Colonic mucosa (tissue), 4 donors: ENCODE measurements around the gene IL7R. TPM values are rescaled to one million over a fixed set of nuclear protein-coding genes. Genes with fewer than 3 reads are reported as not detected.

Experiments
- DNase-seq: peaks from one replicate; pipeline ENCODE4 v3.0.0-alpha.2; 2020
- H3K27ac ChIP-seq: fragments of 200-600 bp; one replicate; pipeline ENCODE4 v1.8.0; 2021
- H3K27me3 ChIP-seq: fragments of 200-600 bp; one replicate; pipeline ENCODE4 v1.8.0; 2021
- H3K36me3 ChIP-seq: fragments of 200-600 bp; one replicate; pipeline ENCODE4 v1.8.0; 2021
- H3K4me1 ChIP-seq: fragments of 200-600 bp; one replicate; pipeline ENCODE4 v1.8.0; 2021; ENCODE audit warnings: mild to moderate bottlenecking
- H3K4me3 ChIP-seq: fragments of 200-600 bp; one replicate; pipeline ENCODE4 v1.8.0; 2021
- H3K9ac ChIP-seq, 2 donors: one replicate each; pipeline ENCODE4 v1.7.0; 2013; ENCODE audit warnings: control low read depth in 2 of 2, low read depth in 2 of 2, low read length in 2 of 2
- H3K9me3 ChIP-seq: fragments of 200-600 bp; one replicate; pipeline ENCODE4 v1.8.0; 2021
- intact Hi-C: fragments of 100-400 bp; cut with DNase I; formaldehyde crosslinking; loops from one replicate; pipeline ENCODE4 v1.14.1; 2022
- total RNA-seq, 2 donors: library from RNA; stranded (reverse); fragmentation: NEBNext Ultra II Directional in 1 of 2; extraction: Animal tissue kit (Norgen Biotek cat#: 25700) in 1 of 2; gene quantifications; one replicate each; pipeline ENCODE4 v1.2.1, GENCODE V29; 2021
- TF ChIP-seq, protein P1 (sequence below): fragments of 200-600 bp; IDR thresholded peaks from one replicate; pipeline ENCODE4 v1.8.0; 2022; ENCODE audit warnings: antibody characterized with exemption, mild to moderate bottlenecking
- donor health status: healthy.
- donor health status: DM: no; HTN: no; CAD: no.
- donor health status: DM: no; HTN: no; CAD: no.

IL7R gene
- total RNA-seq, 2 donors from 2014 or later = 4.6 to 6.1 TPM

GRCh38 chr5:35830587-35830986 lies 26.1 kb upstream of the IL7R start:
- H3K4me1 ChIP-seq = no peaks in the 10 kb centered on the region
- H3K27ac ChIP-seq = no peak overlapping the region
- no peak overlapping the region for H3K4me3 ChIP-seq
- H3K27me3 ChIP-seq = no peaks in the 10 kb centered on the region
- TF ChIP-seq, protein P1, sequence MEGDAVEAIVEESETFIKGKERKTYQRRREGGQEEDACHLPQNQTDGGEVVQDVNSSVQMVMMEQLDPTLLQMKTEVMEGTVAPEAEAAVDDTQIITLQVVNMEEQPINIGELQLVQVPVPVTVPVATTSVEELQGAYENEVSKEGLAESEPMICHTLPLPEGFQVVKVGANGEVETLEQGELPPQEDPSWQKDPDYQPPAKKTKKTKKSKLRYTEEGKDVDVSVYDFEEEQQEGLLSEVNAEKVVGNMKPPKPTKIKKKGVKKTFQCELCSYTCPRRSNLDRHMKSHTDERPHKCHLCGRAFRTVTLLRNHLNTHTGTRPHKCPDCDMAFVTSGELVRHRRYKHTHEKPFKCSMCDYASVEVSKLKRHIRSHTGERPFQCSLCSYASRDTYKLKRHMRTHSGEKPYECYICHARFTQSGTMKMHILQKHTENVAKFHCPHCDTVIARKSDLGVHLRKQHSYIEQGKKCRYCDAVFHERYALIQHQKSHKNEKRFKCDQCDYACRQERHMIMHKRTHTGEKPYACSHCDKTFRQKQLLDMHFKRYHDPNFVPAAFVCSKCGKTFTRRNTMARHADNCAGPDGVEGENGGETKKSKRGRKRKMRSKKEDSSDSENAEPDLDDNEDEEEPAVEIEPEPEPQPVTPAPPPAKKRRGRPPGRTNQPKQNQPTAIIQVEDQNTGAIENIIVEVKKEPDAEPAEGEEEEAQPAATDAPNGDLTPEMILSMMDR = no peak
- intact Hi-C loops = no loop called here
- no peak overlapping the region for H3K9ac ChIP-seq
- H3K36me3 ChIP-seq = no peaks in the 10 kb centered on the region
- DNase-seq = no peak
- no peaks in the 10 kb centered on the region for H3K9me3 ChIP-seq

GRCh38 chr5:35832762-35833161 lies 23.9 kb upstream of the IL7R start:
- no peaks in the 10 kb centered on the region for H3K4me1 ChIP-seq
- H3K4me3 ChIP-seq = no peak overlapping the region
- TF ChIP-seq, protein P1 = no peak
- H3K9me3 ChIP-seq = no peaks in the 10 kb centered on the region
- no peak for DNase-seq
- no peak overlapping the region for H3K9ac ChIP-seq
- H3K27me3 ChIP-seq = no peaks in the 10 kb centered on the region
- intact Hi-C loops = no loop called here
- H3K27ac ChIP-seq = no peak overlapping the region
- H3K36me3 ChIP-seq = no peaks in the 10 kb centered on the region

- DNase-seq = no peak
These were observed 23.5 kb upstream of the IL7R start for GRCh38 chr5:35833224-35833623.

GRCh38 chr5:35835796-35836742 lies 20.6 kb upstream of the IL7R start:
- no peak for DNase-seq
- TF ChIP-seq, protein P1 = no peak
- Histone ChIP-seq H3K27ac (no peak overlapping the region), H3K27me3 (no peaks in the 10 kb centered on the region), H3K9ac (no peak overlapping the region), H3K9me3 (no peaks in the 10 kb centered on the region), H3K4me3 (no peak overlapping the region), H3K36me3 (no peaks in the 10 kb centered on the region), H3K4me1 (no peaks in the 10 kb centered on the region)
- intact Hi-C loops = no loop called here

More at GRCh38 chr5:35833224-35833623, 23.5 kb upstream of the IL7R start:
- Histone ChIP-seq H3K9me3 (no peaks in the 10 kb centered on the region), H3K27ac (no peak overlapping the region), H3K36me3 (no peaks in the 10 kb centered on the region), H3K27me3 (no peaks in the 10 kb centered on the region), H3K4me3 (no peak overlapping the region), H3K4me1 (no peaks in the 10 kb centered on the region), H3K9ac (no peak overlapping the region)
- intact Hi-C loops = no loop called here
- TF ChIP-seq, protein P1 = no peak

- TF ChIP-seq, protein P1 = no peak
- DNase-seq = no peak
- no peak overlapping the region for H3K9ac ChIP-seq
- no peaks in the 10 kb centered on the region for H3K9me3 ChIP-seq
- H3K4me1 ChIP-seq = no peaks in the 10 kb centered on the region
- no peaks in the 10 kb centered on the region for H3K36me3 ChIP-seq
- H3K27ac ChIP-seq = no peak overlapping the region
- H3K4me3 ChIP-seq = no peak overlapping the region
- intact Hi-C loops = no loop called here
- no peaks in the 10 kb centered on the region for H3K27me3 ChIP-seq
These were observed 18.2 kb upstream of the IL7R start for GRCh38 chr5:35838370-35839042.
